ENCODE measurements around the gene COL11A2. TPM values are rescaled to one million over a fixed set of nuclear protein-coding genes. Genes with fewer than 3 reads are reported as not detected.
"Not testable (repeated sequence)": the region's sequence is repeated elsewhere in the genome, so short reads cannot be mapped to it uniquely, and the experiment has no call there.

COL11A2 gene
- 5.7 TPM for total RNA-seq

DNA sequence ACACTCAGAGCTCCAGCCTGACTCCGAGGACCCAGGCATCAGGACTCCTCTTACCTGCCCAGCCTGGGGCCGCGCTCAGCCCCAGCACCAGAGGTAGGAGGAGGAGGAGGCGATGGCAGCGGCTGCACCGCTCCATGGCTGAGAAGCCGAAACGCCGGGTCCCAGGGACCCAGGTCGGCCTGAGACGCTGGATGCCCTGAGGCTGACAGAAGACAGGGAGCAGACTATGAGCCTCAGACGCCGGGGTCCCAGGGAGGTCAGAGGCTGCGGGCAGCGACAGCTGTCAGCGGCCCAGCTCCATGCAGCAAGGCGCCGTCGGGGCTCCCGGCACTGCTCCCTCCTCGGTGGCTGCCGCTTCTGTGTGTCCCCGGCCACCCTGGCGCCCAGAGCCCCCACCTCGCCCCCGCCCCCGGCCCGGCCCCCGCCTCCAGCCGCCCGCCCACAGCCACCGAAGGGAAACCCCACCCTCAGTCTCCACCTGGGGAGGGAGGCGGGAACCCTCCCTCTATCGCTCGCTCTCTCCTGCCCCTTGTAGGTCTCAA is at the start of gene COL11A2:
Gene COL11A2 (minus strand): TSS at position 363 of the 542 bp plus-strand sequence. CDS start 227 bp downstream, at position 136.
- peak; percentile 46 for DNase-seq

DNA sequence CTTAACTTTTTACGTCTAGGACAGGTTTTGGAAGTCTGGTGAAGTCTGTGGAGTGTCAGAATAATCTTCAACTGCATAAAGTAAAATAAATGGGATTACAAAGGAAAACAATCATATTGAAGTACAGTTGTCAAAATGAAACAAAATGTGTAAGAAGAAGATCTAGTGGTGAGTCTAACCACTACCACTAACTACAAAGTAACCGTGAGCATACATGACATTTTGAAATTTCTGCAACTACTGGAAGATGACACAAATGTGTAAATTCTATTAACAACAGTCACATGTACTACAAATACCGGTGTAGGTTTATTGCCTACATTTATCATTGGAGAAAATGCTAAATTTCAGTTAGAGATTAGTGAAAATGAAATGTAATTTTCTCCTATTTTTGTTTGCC is 49.7 kb upstream of the COL11A2 start:
- no peak for DNase-seq

DNA sequence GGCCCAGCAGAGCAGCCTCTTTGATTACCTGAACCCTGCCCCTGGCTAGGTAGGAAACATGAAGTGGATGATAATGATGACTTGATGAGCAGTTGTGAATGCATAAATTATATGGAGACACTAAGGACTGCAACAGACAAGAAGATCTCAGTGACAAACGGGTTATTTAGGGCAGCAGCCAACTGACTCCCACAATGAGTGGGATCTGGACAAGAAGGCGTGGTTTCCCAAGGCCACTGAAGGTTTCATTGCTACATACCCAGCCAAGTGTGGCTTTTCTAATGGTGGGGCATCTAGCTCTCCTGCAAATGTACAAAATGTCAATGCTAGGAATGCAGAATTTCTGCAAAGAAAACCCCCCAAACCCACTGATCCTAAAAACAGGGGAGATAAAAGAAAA is 45.5 kb upstream of the COL11A2 start:
- no peak for DNase-seq

DNA sequence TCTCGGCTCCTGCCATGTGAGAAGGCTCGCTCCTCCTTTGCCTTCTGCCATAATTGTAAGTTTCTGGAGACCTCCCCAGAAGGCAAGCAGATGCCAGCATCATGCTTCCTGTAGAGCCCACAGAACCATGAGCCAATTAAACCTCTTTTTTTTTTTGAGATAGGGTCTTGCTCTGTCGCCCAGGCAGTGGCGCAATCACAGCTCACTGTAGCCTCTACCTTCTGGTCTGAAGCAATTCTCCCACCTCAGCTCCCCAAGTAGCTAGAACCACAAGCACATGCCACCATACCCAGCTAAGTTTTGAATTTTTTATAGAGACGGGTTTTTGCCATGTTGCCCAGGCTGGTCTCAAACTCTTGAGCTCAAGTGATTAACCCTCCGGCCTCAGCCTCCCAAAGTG is 44.6 kb upstream of the COL11A2 start:
- no peak for DNase-seq

DNA sequence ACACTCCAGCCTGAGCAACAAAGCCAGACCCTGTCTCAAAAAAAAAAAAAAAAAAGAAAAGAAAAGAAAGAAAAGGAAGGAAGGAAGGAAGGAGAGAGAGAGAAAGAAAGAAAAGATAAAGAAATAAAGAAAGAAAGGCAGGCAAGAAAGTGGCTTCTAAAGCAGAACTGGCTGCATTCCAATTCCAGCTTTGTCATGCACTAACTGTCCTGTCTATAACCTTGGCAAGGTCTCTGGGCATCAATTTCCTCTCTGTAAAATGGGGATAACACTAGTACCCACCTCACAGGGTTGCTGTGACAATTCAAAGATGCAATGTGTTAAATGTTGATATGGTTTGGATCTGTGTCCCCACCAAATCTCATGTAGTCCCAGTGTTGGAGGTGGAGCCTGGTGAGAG is 44.1 kb upstream of the COL11A2 start:
- DNase-seq, result no peak

DNA sequence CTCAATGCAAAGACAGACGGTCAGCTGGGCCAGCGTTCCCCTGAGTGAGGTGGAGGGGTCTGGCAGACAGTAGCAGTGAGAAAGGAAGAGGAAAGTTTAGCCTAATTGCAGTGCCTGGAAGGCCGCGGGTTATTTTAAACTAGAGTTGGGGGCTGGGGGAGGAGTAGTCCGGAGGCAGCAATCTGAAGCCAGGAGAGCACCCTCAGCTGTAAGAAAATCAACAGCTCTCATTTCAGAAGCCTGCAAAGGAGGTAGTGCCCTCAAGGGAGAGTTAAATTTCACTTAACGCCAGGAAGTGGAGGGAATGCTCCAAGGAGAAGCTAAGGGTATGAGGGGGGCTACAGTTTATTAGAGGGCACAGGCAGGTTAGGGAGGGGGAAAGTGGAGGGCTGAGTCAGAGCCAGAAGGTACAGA is 43.0 kb upstream of the COL11A2 start:
- DNase-seq, result no peak

DNA sequence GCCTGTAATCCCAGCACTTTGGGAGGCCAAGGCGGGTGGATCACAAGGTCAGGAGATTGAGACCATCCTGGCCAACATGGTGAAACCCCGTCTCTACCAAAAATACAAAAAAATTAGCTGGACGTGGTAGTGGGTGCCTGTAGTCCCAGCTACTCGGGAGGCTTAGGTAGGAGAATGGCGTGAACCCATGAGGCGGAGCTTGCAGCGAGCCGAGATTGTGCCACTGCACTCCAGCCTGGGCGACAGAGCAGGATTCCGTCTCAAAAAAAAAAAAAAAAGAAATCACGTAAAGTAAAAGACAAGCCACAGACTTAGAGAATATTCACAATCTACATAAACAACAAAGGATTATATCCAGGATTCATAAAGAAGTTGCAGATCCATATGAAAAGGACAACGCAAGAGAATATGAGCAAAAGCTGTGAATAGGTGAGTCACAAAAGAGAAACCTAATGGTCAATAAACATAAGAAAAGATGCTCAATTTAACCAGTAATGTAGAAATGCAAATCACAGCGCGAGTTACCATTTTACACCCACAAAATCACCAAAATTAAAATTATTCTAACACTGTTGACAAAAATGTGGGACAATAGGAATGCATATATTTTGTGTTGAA is 34.3 kb upstream of the COL11A2 start:
- not testable (repeated sequence) for DNase-seq

DNA sequence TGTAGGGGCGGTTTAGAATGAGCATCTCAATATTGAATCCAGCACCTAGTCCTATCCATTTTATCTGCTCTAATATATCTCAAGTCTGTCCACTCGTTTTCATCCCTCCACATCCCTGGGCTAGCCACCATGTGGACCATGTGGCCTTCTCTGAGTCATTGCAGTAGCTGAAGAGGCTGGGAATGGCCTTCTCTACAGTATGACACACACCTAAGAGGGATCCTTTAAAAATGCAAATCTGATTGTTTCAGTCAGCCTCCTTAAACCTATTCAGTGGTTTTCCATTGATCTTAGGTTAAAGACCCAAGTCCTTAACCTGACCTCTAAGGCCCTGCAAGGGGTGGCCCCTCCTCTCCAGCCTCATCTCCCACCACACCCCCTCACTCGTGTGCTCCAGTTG is 25.4 kb upstream of the COL11A2 start:
- no peak for DNase-seq

DNA sequence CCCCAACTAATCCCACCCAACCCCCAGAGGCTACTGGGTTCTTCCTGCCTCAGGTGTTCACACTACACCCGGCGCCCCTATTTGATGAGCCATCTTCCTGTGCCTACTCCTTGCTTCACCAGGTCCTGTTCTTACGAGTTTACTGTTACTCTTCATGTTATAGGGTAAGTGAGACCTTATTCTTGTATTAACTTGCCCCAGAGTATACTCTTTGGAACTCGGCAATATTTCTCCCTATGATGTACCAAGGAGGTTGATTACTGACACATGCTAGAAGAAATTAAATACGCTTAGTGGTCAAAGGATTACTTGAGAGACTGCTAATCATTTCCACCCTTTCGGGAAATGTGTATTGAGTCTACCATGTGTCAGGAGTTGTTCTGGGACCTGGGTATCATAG is 25.0 kb upstream of the COL11A2 start:
- no peak for DNase-seq

DNA sequence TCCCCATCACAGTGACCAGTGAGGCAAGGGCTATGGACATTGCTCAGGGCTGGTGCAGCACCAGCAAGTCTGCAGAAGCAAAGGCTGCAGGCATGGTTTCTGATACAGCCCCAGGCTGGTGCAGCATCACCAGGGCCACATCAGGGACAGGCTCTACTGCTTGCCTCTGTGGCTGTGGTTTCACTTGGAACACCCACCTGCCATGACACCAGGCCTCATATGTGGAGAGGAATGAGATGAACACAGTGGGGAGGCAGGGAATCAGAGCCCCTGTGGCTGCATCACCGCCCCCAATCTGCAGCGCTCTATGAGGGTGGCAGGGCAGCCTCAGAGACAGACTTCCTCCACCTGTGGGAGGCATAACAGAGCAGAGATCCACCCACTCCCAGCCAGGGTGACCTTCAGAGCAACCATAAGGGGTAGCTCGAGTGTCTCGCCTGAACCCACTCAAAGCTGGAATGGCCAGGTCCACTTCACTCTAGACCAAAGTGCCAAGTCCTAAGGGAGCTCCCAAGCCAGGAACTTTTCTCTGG is 23.9 kb upstream of the COL11A2 start:
- DNase-seq, result no peak

DNA sequence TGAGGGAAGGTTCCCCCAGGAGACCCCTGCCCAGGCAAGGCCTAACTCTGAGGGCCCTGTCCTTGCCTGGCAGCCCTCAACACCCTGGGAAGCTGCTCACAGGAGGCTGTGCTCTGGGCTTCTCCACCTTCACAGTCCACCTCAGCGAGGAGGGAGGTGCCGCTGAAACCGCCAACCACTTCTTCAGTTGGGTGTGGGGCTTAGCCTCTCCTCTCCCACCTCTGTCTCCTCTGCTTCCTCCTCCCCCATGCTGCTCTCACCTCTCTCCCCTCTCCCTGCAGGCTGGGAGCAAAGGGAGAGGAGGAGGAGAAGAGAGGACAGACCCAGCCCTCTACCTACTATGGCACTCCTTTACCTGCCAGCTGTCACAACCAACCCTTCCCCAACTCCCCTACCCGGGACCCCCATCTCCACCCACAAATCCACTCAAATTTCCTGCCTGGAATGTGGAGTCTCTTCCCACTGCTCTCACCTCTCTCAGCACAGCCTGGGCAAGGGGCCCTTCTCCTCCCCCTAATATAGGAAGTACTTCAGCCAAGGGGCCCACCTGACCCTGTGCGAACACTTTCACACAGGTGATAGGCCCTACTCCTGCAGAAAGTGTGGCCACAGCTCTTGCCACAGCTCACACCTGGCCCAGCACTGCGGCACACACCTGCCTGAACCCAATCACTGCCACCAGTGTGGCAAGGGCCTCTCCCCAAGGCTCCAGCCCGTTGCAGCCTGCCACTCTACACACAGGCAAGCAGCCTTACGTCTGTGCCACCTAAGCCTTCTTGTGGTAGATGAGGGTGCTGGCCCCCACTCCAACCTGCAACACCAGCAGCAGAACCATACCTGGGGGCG is 23.2 kb upstream of the COL11A2 start:
- DNase-seq, result no peak

DNA sequence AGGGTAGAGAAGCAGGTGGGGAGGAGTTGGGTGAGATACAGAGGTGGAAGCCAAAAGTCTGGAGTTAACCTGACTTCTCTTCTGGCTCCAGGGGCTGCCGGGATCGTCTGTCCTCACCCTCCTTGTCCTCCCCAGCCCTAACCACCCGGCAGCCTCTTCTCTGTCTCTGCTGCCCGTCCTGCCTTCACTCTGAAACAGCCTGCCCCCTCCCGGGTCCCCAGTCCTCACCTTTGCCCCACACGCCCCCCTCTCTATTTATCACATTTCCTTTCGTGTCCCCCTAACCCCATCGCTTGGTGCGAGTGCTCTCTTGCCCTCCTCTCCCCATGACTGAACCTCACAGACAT is 21.7 kb upstream of the COL11A2 start:
- DNase-seq, result no peak

DNA sequence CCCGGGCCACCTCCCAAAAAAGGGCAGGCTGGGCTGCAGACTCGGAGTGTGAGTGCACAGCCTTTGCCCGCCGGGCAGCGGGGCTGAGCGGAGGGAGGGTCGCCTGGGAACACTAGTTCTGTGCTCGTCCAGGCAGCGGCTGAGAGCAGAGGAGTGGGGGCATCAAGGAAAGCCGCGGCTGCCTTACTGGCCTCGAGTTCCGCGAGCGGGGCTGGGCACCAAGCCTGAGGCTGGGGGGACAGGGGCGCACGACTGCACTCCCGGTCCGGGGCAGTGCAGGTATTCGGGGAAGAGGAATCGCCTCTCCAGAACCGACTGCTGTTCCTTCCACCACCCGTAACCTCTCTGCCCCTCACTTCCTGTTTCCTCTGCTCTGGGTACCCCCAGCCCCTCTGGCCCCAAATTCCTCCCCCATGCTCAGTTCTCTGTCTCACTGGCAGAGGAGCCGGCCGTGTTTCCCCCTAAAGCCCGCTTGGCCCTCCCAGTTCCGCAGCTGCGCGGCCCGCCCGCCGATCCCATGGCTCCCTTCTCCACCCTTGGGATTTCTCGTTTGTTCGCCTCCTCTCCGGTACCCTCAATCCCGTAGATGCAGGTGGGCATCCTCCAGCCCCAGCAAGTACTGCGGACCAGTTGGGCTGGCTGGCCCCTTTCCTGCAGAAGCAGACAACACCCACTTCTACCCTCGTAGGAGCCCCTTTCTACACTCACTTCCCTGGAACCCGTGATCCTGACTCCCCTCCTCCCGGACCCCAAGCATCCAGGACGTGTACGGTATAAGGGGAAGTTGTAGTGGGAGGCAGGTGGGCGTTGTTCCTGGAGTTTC is 21.1 kb upstream of the COL11A2 start:
- DNase-seq, result peak; percentile 65

DNA sequence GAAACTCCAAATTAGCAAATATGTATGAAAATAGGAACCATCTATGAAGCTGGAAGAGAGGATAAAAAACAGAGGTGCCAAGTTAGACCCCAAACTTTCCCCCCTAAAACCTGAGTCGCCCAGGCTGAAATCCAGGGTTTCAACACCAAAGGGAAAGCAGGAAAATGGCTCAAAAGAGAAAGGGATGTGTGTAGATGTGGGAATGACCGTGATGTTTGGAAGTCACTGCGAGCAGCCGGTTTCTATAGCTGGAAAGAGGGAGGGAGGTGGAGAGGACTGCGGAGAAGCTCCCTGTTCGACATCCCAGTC is 20.5 kb upstream of the COL11A2 start:
- no peak for DNase-seq

DNA sequence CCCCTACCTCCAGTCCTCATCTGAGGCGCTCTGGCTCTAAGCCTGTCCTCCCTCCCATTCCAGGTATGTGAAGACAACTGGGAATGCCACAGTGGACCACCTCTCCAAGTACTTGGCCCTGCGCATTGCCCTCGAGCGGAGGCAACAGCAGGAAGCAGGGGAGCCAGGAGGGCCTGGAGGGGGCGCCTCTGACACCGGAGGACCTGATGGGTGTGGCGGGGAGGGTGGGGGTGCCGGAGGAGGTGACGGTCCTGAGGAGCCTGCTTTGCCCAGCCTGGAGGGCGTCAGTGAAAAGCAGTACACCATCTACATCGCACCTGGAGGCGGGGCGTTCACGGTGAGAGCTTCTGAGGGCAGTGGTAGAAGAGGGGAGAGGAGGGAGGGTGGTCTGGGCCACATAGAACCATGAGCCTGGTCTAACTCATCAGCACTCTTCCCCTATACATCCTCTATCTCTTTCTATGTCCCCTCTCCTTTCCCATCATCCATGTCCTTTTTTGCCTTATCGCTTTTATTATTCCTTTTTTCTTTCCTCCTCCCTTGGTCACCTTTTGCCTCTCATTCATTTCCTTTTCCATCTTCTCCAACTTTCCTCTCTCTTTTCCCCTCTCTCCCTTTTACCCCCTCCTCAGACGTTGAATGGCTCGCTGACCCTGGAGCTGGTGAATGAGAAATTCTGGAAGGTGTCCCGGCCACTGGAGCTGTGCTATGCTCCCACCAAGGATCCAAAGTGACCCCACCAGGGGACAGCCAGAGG is 19.6 kb upstream of the COL11A2 start:
- no peak for DNase-seq

DNA sequence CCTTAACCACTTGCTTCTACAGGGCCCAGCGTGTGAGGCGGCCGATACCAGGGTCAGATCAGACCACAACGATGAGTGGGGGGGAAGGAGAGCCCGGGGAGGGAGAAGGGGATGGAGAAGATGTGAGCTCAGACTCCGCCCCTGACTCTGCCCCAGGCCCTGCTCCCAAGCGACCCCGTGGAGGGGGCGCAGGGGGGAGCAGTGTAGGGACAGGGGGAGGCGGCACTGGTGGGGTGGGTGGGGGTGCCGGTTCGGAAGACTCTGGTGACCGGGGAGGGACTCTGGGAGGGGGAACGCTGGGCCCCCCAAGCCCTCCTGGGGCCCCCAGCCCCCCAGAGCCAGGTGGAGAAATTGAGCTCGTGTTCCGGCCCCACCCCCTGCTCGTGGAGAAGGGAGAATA is 18.9 kb upstream of the COL11A2 start:
- no peak for DNase-seq

DNA sequence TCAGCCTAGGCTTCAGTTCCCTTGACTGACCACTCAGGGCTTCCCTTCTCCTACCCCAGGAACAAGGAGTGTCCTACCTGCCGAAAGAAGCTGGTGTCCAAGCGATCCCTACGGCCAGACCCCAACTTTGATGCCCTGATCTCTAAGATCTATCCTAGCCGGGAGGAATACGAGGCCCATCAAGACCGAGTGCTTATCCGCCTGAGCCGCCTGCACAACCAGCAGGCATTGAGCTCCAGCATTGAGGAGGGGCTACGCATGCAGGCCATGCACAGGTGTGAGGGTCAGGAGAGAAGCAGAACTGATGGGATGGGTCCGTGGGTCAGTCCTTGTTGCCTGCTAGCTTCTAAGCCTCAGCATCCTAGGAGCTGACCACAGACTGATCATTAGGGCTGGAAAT is 17.6 kb upstream of the COL11A2 start:
- no peak for DNase-seq

DNA sequence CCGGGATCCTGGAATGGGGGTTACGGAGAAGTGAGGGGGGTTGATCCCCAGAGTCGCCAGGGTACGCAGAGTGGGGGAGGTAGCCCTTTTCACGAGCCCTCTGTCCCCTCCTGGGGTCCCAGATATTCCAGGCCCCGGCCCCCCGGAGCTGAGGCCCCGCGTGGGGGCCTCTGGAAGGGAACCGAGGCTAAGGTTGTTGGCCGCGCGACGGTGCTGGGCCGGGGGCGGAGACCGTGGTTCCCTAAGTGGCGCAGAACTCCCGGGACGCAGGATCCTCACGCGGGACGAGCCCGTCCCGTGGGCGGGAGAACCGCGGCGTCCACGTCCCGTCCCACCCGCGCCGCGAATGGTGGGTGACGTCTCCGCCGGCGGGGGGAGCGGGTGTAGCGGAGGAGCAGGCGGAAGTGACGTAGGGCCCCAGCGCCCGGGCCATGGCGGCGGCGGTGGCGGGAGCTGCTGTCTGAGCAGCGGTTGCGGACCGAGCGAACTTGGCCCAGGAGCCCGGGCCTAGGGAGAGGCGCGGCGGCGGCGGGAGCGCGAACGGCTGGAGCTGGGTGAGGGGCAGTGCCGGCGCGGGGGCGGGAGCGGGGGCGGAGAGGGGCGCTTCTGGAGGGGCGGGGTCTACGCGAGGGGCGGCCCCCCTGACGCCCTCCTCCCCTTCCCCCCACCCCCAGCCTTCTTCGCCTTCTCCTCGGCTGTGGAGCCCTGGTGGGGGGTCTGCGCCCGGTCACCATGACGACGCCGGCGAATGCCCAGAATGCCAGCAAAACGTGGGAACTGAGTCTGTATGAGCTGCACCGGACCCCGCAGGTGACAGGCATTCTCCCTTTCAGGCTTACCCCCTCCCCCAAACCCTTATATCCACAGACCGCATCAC is 16.1 kb upstream of the COL11A2 start, which contains the start of gene RING1:
Gene RING1 (plus strand): TSS at position 410 of the 877 bp plus-strand sequence. CDS start 323 bp downstream, at position 733.
- peak; percentile 94 for DNase-seq

DNA sequence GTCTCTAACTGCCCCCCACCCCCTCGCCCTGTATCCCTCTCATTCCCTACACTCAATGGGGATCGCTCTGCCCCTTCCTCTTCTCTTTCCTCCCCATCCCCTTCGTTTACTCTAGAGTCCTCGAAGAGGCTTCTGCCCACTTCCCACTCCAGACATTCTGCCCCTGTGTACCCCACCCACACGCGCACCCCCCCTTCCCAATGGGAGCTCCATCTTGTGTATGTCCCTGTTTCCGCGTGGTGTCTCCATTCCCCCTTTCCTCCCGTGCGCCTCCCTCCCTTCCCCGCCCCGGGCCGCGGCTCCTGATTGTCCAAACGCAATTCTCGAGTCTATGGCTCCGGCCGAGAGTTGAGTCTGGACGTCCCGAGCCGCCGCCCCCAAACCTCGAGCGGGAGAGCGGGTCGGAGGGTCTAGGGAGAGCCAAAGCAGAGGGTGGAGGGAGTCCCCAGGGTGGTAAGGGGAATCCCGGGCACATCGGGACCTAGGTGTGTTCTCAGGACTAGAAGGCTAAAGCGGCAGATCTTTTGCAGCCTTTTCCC is 15.4 kb upstream of the COL11A2 start:
- peak; percentile 71 for DNase-seq

DNA sequence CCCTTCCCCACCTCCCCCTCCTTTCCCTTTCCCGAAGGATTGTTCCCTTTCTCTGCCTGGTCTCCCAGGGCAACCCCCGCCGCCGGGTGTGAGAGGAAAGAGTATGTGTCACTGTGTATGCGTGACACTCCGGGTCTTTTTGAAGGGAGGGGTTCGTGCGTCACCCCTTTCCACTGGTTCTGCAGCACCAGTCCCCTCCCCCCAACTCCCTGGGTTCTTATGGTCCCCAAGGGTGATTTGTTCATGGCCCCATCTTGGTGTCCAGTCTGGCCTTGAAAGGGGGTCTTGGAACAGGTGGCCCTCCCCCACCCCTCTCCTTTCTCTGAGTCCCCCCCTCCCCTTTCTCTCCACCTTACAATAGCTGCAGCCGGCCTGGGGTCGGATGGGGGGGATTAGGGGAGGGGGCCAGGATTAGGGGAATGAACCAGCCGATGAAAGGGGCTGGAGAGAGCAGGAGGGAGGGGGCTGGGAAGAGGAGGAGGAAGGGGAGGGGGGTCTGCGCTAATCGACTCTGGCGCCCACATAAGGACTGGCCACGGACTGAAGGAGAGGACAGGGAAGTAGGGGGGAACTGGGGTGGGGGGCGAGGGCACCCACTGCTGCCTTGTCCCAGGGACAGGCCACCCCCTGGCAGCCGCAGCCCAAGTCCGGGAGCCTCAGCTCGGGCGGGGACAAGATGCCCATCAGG is 14.7 kb upstream of the COL11A2 start:
- DNase-seq, result no peak

All from tongue (tissue), 2 donors.